ENCODE data around the gene REXO1. TPM values are rescaled to one million over a fixed set of nuclear protein-coding genes. Genes with fewer than 3 reads are reported as not detected.

The REXO1 gene
- total and polyA plus RNA-seq, 2 of the 8 experiments (the other 6 are each of a cell fraction or from before 2014, with no cell fraction given): 42.4 to 44.3 TPM

DNA sequence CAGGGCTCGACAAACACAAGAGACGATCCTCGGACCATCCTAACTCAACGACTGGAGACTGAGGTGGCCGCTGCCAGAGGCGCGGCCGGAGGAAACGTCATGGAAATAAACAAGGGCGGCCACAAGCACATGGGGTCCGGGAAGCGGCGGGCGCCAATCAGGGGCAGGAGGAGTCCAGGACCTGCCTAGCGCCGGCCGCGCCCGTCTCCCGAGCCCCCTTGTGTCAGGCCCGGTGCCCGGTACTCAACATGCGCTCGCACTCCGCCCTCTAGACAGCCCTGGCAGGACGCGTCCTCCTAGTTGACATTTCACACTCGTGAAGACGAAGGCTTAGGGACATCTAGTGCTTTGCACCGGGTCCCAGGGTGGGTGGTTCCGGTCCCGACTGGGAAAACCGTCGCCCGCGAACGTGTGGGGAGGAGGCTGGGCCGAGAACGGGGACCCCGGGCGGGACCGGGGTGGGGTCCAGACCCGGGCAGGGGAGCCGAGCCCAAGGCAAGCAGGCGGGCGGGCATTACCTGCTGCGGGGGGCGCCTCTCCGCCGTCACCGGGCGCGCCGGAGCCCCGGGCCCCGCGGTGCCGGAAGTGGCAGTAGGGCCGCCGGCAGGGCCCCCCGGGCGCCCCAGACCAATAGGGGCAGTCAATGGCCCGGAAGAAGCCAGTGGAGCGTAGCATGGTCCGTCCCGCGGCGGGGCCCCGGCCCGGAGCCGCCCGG lies 442 bp downstream of the REXO1 start:
- DNase-seq (ENCODE audit: low read depth in 1 of 2, low spot score in 2 of 2) (peak in 1 of 2 experiments; percentile 65), FAIRE-seq (no peak)
- Histone ChIP-seq H3K36me3 (ENCODE audit: control insufficient read depth in 2 of 4, insufficient read depth in 4 of 4, low read length in 3 of 4) (no peaks in the 10 kb centered on the region), H3K9me3 (ENCODE audit: insufficient read depth in 2 of 2, low read depth in 1 of 2, low read length in 1 of 2) (no peaks in the 10 kb centered on the region), H2AK5ac (ENCODE audit: low read depth, low read length) (no peak overlapping the region), H2BK120ac (replicated peaks; ENCODE audit: low read depth, low read length) (no peak overlapping the region), H3K14ac (ENCODE audit: insufficient read length) (no peak overlapping the region), H2BK15ac (ENCODE audit: low read length) (no peak overlapping the region), H2AFZ (ENCODE audit: low read length) (no peak overlapping the region), H3K4me2 (ENCODE audit: insufficient read depth in 1 of 2, low read depth in 2 of 2, low read length in 2 of 2) (peak overlapping the region; percentile 75 to 97), H3K23me2 (ENCODE audit: low read depth, low read length) (peaks cover 3% of the 10 kb centered on the region; the same call in 1 of the 2 replicates), H3K23ac (ENCODE audit: insufficient read length) (no peak overlapping the region), H2BK20ac (ENCODE audit: low read length) (no peak overlapping the region), H2BK5ac (ENCODE audit: low read depth, low read length) (peak overlapping the region; percentile 100; the same call in 1 of the 2 replicates), H3K27ac (ENCODE audit: low read depth, low read length) (peak overlapping the region; percentile 100; the same call in 1 of the 2 replicates), H4K91ac (replicated peaks; ENCODE audit: insufficient read length, low read length) (no peak overlapping the region), H3K79me1 (ENCODE audit: low read depth, low read length) (peaks cover 23% of the 10 kb centered on the region), H4K5ac (ENCODE audit: insufficient read length, low read depth, low read length) (no peak overlapping the region), H3K18ac (ENCODE audit: extremely low read depth, low read length) (no peak overlapping the region; the same call in 1 of the 2 replicates), H3K4me3 (ENCODE audit: extremely low read depth in 1 of 4, insufficient read depth in 2 of 4, low read depth in 3 of 4, low read length in 4 of 4) (peak overlapping the region; percentile 75 to 95 (median 88)), H3K4ac (replicated peaks; ENCODE audit: insufficient read length, low read depth, low read length) (no peak overlapping the region), H3K27me3 (replicated peaks in 1 of 4; ENCODE audit: control insufficient read depth in 3 of 4, extremely low read depth in 1 of 4, insufficient read depth in 3 of 4, low read length in 3 of 4) (no peaks in the 10 kb centered on the region), H4K8ac (ENCODE audit: extremely low read depth, insufficient read depth, low read length) (peak overlapping the region; percentile 91; the same call in 1 of the 2 replicates), H3K4me1 (replicated peaks in 1 of 4; ENCODE audit: control insufficient read depth in 3 of 4, insufficient read depth in 4 of 4, low read length in 3 of 4) (peaks cover 0 to 17% (median 13%) of the 10 kb centered on the region in 4 experiments; a peak in 6 of 7 replicates), H3K56ac (replicated peaks; ENCODE audit: insufficient read length, low read depth, low read length) (peak overlapping the region; percentile 37), H3K79me2 (ENCODE audit: control insufficient read depth in 1 of 2, insufficient read depth in 2 of 2, low read length in 2 of 2) (peaks cover 23 to 54% of the 10 kb centered on the region in 2 experiments), H4K20me1 (replicated peaks in 1 of 2; ENCODE audit: control insufficient read depth in 1 of 2, insufficient read depth in 2 of 2, low read length in 2 of 2) (peaks cover 20 to 26% of the 10 kb centered on the region in 2 experiments), H2BK12ac (ENCODE audit: low read depth, low read length) (no peak overlapping the region), H3K9ac (replicated peaks in 1 of 4; ENCODE audit: extremely low read depth in 1 of 4, low read depth in 3 of 4, low read length in 3 of 4) (peak overlapping the region; percentile 82 to 99 (median 98))
- CTCF ChIA-PET (ENCODE audit: partially characterized antibody): interaction anchor here (0.7 to 14.9 kb wide), 6 partner anchors 10 to 581 kb away, joined by 3 to 228 read pairs (median 4); no protein-coding TSS in a partner anchor
- WGBS, 2 experiments (ENCODE audit: extremely low coverage in 1 of 2, insufficient coverage in 1 of 2, insufficient read length in 1 of 2, insufficient replicate concordance in 2 of 2, low coverage in 1 of 2, low lambda C conversion rate in 2 of 2, missing lambda C conversion rate in 1 of 2): 3% methylated on average over 37 of the region's 72 CpGs; no CpG with 5 or more reads in 1 of the 2 experiments
- POLR2A ChIA-PET (ENCODE audit: partially characterized antibody): interaction anchor here (0.8 to 1.3 kb wide), 2 partner anchors 10 to 39 kb away, joined by 3 to 5 read pairs; no protein-coding TSS in a partner anchor
- TF ChIP-seq, protein P1, sequence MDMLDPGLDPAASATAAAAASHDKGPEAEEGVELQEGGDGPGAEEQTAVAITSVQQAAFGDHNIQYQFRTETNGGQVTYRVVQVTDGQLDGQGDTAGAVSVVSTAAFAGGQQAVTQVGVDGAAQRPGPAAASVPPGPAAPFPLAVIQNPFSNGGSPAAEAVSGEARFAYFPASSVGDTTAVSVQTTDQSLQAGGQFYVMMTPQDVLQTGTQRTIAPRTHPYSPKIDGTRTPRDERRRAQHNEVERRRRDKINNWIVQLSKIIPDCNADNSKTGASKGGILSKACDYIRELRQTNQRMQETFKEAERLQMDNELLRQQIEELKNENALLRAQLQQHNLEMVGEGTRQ (IDR thresholded peaks at IDR 0.05; ENCODE audit: low read length): no peak
- TF ChIP-seq, protein P2, sequence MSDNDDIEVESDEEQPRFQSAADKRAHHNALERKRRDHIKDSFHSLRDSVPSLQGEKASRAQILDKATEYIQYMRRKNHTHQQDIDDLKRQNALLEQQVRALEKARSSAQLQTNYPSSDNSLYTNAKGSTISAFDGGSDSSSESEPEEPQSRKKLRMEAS (IDR thresholded peaks at IDR 0.05): peak; percentile 53
- no peak for TF ChIP-seq KDM4A (IDR thresholded peaks at IDR 0.05; ENCODE audit: low read depth, low read length, severe bottlenecking)
- TF ChIP-seq SAP30 (IDR thresholded peaks at IDR 0.05; ENCODE audit: insufficient read depth, insufficient replicate concordance, low read length): peak; percentile 39
- TF ChIP-seq CTBP2 (IDR thresholded peaks at IDR 0.05; ENCODE audit: borderline replicate concordance, insufficient read depth, insufficient read length, low read length): no peak
- TF ChIP-seq EGR1 (IDR thresholded peaks at IDR 0.05; ENCODE audit: borderline replicate concordance, low read depth, low read length): no peak
- no peak for TF ChIP-seq BCL11A (IDR thresholded peaks at IDR 0.05; ENCODE audit: low read depth in 2 of 2, low read length in 2 of 2)
- TF ChIP-seq RBBP5 (IDR thresholded peaks at IDR 0.05; ENCODE audit: borderline replicate concordance, low read depth, low read length): peak; percentile 43; the same call in 1 of the 2 replicates
- no peak for TF ChIP-seq GABPA (IDR thresholded peaks at IDR 0.05; ENCODE audit: borderline replicate concordance, insufficient read depth, low read length)

All from H1 (cell line).